ENCODE results near the gene FBXL7.

The FBXL7 gene

GRCh38 chr5:15585841-15586591, 86.0 kb downstream of the FBXL7 start:
- DNase-seq: no peak

- DNase-seq: no peak
Measured at GRCh38 chr5:15587916-15588315, 87.9 kb downstream of the FBXL7 start.

- DNase-seq: no peak
Measured at GRCh38 chr5:15592728-15593127, 92.7 kb downstream of the FBXL7 start.

- no peak for DNase-seq
Measured at GRCh38 chr5:15594977-15595568, 95.1 kb downstream of the FBXL7 start.

- DNase-seq: no peak
Measured at GRCh38 chr5:15595929-15596328, 95.9 kb downstream of the FBXL7 start.

GRCh38 chr5:15596936-15597335, 97.0 kb downstream of the FBXL7 start:
- DNase-seq: no peak

GRCh38 chr5:15597804-15598203, 97.8 kb downstream of the FBXL7 start:
- DNase-seq: no peak

GRCh38 chr5:15598294-15598902, 98.4 kb downstream of the FBXL7 start:
- peak; percentile 1 for DNase-seq

- no peak for DNase-seq
Measured at GRCh38 chr5:15600035-15600434, 100.1 kb downstream of the FBXL7 start.

GRCh38 chr5:15601274-15601673, 101.3 kb downstream of the FBXL7 start:
- no peak for DNase-seq

- no peak for DNase-seq
Measured at GRCh38 chr5:15601853-15602252, 101.9 kb downstream of the FBXL7 start.

GRCh38 chr5:15604986-15605385, 105.0 kb downstream of the FBXL7 start:
- DNase-seq: no peak

GRCh38 chr5:15606197-15606596, 106.2 kb downstream of the FBXL7 start:
- no peak for DNase-seq

GRCh38 chr5:15607076-15607475, 107.1 kb downstream of the FBXL7 start:
- DNase-seq: no peak

- DNase-seq: no peak
Measured at GRCh38 chr5:15609076-15609725, 109.2 kb downstream of the FBXL7 start.

GRCh38 chr5:15610216-15610615, 110.2 kb downstream of the FBXL7 start:
- DNase-seq: no peak

GRCh38 chr5:15611008-15611407, 111.0 kb downstream of the FBXL7 start:
- DNase-seq: no peak

- DNase-seq: no peak
Measured at GRCh38 chr5:15612915-15613635, 113.1 kb downstream of the FBXL7 start.

GRCh38 chr5:15614679-15615078, 114.7 kb downstream of the FBXL7 start:
- no peak for DNase-seq

- no peak for DNase-seq
Measured at GRCh38 chr5:15615859-15616258, 115.9 kb downstream of the FBXL7 start.

- DNase-seq: no peak
Measured at GRCh38 chr5:15618938-15619337, 119.0 kb downstream of the FBXL7 start.

GRCh38 chr5:15620501-15620900, 120.5 kb downstream of the FBXL7 start:
- no peak for DNase-seq

- no peak for DNase-seq
Measured at GRCh38 chr5:15621094-15621493, 121.1 kb downstream of the FBXL7 start.
